ENCODE data around the gene KDM4C. TPM values are rescaled to one million over a fixed set of nuclear protein-coding genes. Genes with fewer than 3 reads are reported as not detected.

The KDM4C gene
- total and polyA plus RNA-seq, 5 donors from 2014 or later, result 27.9 to 99.0 (median 32.0) TPM

GRCh38 chr9:6905850-6906375 is 148.1 kb downstream of the KDM4C start:
- no peak overlapping the region for H3K27ac Mint-ChIP-seq
- ATAC-seq (ENCODE audit: low read depth in 2 of 2), result no peak

GRCh38 chr9:6907772-6908381 is 150.1 kb downstream of the KDM4C start:
- H3K27ac ChIP-seq (ENCODE audit: insufficient read depth, low read length, poor library complexity, severe bottlenecking), result no peak overlapping the region
- Mint-ChIP-seq H3K4me3 (no peak overlapping the region), H3K4me1 (peaks cover 15 to 36% (median 27%) of the 10 kb centered on the region in 4 donors), H3K9me3 (no peaks in the 10 kb centered on the region), H3K27me3 (no peaks in the 10 kb centered on the region), H3K27ac (peak overlapping the region in 1 of 3 donors; percentile 22), H3K36me3 (peaks cover 15% of the 10 kb centered on the region)
- DNase-seq (no peak), ATAC-seq (ENCODE audit: low read depth in 2 of 2) (no peak)
- H3K9me3 ChIP-seq (ENCODE audit: control insufficient read depth in 2 of 2, low read length in 2 of 2), result no peaks in the 10 kb centered on the region
- no peak overlapping the region for H3K4me3 ChIP-seq (ENCODE audit: low read depth, low read length)
- no peaks in the 10 kb centered on the region for H3K4me1 ChIP-seq (ENCODE audit: control insufficient read depth, insufficient read depth, low read length, poor library complexity, severe bottlenecking)
- H3K27me3 ChIP-seq (ENCODE audit: control insufficient read depth, insufficient read depth, low read length), result no peaks in the 10 kb centered on the region
- H3K36me3 ChIP-seq (ENCODE audit: control insufficient read depth, insufficient read depth, low read length), result peaks cover 11% of the 10 kb centered on the region

More at GRCh38 chr9:6905850-6906375, 148.1 kb downstream of the KDM4C start:
- Mint-ChIP-seq H3K9me3 (no peaks in the 10 kb centered on the region), H3K27me3 (no peaks in the 10 kb centered on the region), H3K36me3 (peaks cover 24% of the 10 kb centered on the region), H3K4me1 (peaks cover 19 to 30% (median 28%) of the 10 kb centered on the region in 4 donors), H3K4me3 (no peak overlapping the region)
- Histone ChIP-seq H3K27ac (ENCODE audit: insufficient read depth, low read length, poor library complexity, severe bottlenecking) (no peak overlapping the region), H3K4me3 (ENCODE audit: low read depth, low read length) (no peak overlapping the region), H3K4me1 (ENCODE audit: control insufficient read depth, insufficient read depth, low read length, poor library complexity, severe bottlenecking) (no peaks in the 10 kb centered on the region), H3K36me3 (ENCODE audit: control insufficient read depth, insufficient read depth, low read length) (peaks cover 16% of the 10 kb centered on the region), H3K27me3 (ENCODE audit: control insufficient read depth, insufficient read depth, low read length) (no peaks in the 10 kb centered on the region), H3K9me3 (ENCODE audit: control insufficient read depth in 2 of 2, low read length in 2 of 2) (no peaks in the 10 kb centered on the region)
- no peak for DNase-seq

DNA sequence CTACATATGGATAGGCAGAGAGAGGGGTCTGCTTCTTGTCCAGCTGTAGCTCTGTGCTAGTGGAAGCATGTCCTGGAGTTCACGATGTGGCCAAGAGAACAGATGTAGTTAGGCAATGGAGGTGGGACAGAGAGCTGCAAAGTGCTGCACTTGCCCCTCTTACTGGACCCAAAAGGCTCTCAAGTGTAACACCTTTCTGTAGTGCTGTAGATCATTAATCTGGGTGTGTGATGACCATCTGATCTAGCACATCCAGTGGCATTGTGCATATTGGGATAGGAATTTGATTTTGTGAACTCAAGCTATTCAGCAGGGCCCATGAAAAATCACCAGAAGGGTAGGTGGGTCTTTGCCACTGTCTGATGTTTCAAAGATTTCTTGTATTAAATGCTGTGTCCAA is 151.4 kb downstream of the KDM4C start:
- Mint-ChIP-seq H3K27me3 (no peaks in the 10 kb centered on the region), H3K4me3 (no peak overlapping the region), H3K4me1 (peaks cover 15 to 41% (median 33%) of the 10 kb centered on the region in 4 donors), H3K27ac (peak overlapping the region in 1 of 3 donors; percentile 26), H3K36me3 (peaks cover 13% of the 10 kb centered on the region), H3K9me3 (no peaks in the 10 kb centered on the region)
- H3K4me3 ChIP-seq (ENCODE audit: low read depth, low read length), result no peak overlapping the region
- no peaks in the 10 kb centered on the region for H3K27me3 ChIP-seq (ENCODE audit: control insufficient read depth, insufficient read depth, low read length)
- no peak for DNase-seq
- no peaks in the 10 kb centered on the region for H3K4me1 ChIP-seq (ENCODE audit: control insufficient read depth, insufficient read depth, low read length, poor library complexity, severe bottlenecking)
- H3K9me3 ChIP-seq (ENCODE audit: control insufficient read depth in 2 of 2, low read length in 2 of 2), result no peaks in the 10 kb centered on the region
- peaks cover 10% of the 10 kb centered on the region for H3K36me3 ChIP-seq (ENCODE audit: control insufficient read depth, insufficient read depth, low read length)
- H3K27ac ChIP-seq (ENCODE audit: insufficient read depth, low read length, poor library complexity, severe bottlenecking), result no peak overlapping the region
- no peak for ATAC-seq (ENCODE audit: low read depth in 2 of 2)

- H3K36me3 ChIP-seq (ENCODE audit: control insufficient read depth, insufficient read depth, low read length), result peaks cover 8% of the 10 kb centered on the region
- Mint-ChIP-seq H3K9me3 (no peaks in the 10 kb centered on the region), H3K27me3 (no peaks in the 10 kb centered on the region), H3K4me1 (peaks cover 15 to 33% (median 32%) of the 10 kb centered on the region in 4 donors), H3K4me3 (no peak overlapping the region), H3K36me3 (peaks cover 11% of the 10 kb centered on the region), H3K27ac (peak overlapping the region in 1 of 3 donors; percentile 15)
- H3K4me3 ChIP-seq (ENCODE audit: low read depth, low read length), result no peak overlapping the region
- no peaks in the 10 kb centered on the region for H3K4me1 ChIP-seq (ENCODE audit: control insufficient read depth, insufficient read depth, low read length, poor library complexity, severe bottlenecking)
- H3K27me3 ChIP-seq (ENCODE audit: control insufficient read depth, insufficient read depth, low read length), result no peaks in the 10 kb centered on the region
- H3K27ac ChIP-seq (ENCODE audit: insufficient read depth, low read length, poor library complexity, severe bottlenecking), result no peak overlapping the region
- DNase-seq (peak in 1 of 3 donors; percentile 12), ATAC-seq (ENCODE audit: low read depth in 2 of 2) (no peak)
- no peaks in the 10 kb centered on the region for H3K9me3 ChIP-seq (ENCODE audit: control insufficient read depth in 2 of 2, low read length in 2 of 2)
Measured at GRCh38 chr9:6910032-6910431, 152.3 kb downstream of the KDM4C start.

DNA sequence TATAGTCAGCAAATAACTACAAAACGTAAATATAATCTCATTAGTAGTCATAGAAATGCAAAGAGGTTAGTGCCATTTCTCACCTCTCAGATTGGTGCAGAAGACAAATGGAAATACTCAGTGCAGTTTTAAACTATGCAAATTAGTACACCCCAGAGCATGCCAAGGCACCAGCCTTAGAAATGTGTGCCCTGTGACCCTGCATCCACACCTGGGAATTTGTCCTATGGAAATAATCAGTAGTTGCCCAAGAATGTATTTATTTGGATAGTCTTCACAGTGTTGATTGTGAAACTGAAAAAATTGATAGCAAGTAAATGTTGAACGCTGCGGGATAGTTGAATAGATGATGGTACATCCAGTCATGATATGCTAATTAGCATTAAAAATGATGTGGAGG is 152.7 kb downstream of the KDM4C start:
- H3K4me3 ChIP-seq (ENCODE audit: low read depth, low read length), result no peak overlapping the region
- Mint-ChIP-seq H3K9me3 (no peaks in the 10 kb centered on the region), H3K4me3 (no peak overlapping the region), H3K27ac (peak overlapping the region in 1 of 3 donors; percentile 15), H3K27me3 (no peaks in the 10 kb centered on the region), H3K4me1 (peaks cover 15 to 35% (median 32%) of the 10 kb centered on the region in 4 donors), H3K36me3 (peaks cover 8% of the 10 kb centered on the region)
- peaks cover 7% of the 10 kb centered on the region for H3K36me3 ChIP-seq (ENCODE audit: control insufficient read depth, insufficient read depth, low read length)
- H3K9me3 ChIP-seq (ENCODE audit: control insufficient read depth in 2 of 2, low read length in 2 of 2), result no peaks in the 10 kb centered on the region
- H3K27me3 ChIP-seq (ENCODE audit: control insufficient read depth, insufficient read depth, low read length), result no peaks in the 10 kb centered on the region
- ATAC-seq (ENCODE audit: low read depth in 2 of 2) (no peak), DNase-seq (no peak)
- no peaks in the 10 kb centered on the region for H3K4me1 ChIP-seq (ENCODE audit: control insufficient read depth, insufficient read depth, low read length, poor library complexity, severe bottlenecking)
- no peak overlapping the region for H3K27ac ChIP-seq (ENCODE audit: insufficient read depth, low read length, poor library complexity, severe bottlenecking)

DNA sequence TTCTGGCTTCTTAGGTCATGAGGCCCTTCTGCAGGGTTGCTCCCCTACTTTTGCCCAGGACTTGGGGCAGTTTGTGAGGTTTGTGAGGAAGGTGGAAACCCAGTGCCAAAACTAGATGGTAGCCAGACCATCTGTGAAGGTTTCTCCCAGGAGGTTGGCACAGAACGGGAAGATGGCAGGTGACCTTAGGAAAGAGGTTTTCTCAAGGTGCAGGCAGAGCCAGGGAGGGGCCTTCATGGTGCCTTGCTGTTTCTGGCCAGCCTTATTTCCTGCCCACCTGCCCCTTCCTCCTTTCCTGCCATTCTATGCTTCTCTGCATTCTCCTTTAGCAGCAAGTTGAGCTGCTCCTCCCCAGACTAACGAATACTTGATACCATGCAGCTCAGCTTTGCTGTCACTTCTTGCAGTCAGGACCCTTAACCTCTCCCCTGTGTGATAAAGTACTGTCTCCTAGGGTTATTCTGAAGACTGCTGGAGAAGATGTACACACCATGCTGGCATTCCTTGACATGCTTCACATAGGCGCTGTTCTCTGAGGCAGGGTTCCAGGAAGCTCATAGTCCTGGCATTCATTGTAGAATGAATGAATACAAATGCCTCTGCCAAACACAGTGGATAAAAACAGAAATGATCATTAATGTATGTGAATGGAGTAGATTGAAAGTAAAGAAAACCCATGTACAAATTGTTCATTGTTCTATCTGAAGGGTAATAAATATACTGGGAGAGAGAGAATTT is 154.3 kb downstream of the KDM4C start:
- peak overlapping the region in 1 of 3 donors; percentile 38 for H3K27ac Mint-ChIP-seq
- Histone ChIP-seq H3K4me1 (ENCODE audit: control insufficient read depth, insufficient read depth, low read length, poor library complexity, severe bottlenecking) (no peaks in the 10 kb centered on the region), H3K36me3 (ENCODE audit: control insufficient read depth, insufficient read depth, low read length) (no peaks in the 10 kb centered on the region), H3K27me3 (ENCODE audit: control insufficient read depth, insufficient read depth, low read length) (no peaks in the 10 kb centered on the region), H3K27ac (ENCODE audit: insufficient read depth, low read length, poor library complexity, severe bottlenecking) (no peak overlapping the region), H3K4me3 (ENCODE audit: low read depth, low read length) (no peak overlapping the region), H3K9me3 (ENCODE audit: control insufficient read depth in 2 of 2, low read length in 2 of 2) (no peaks in the 10 kb centered on the region)
- ATAC-seq (ENCODE audit: low read depth in 2 of 2) (no peak), DNase-seq (no peak)
- peaks cover 12 to 39% (median 34%) of the 10 kb centered on the region in 4 donors for H3K4me1 Mint-ChIP-seq
- peaks cover 9% of the 10 kb centered on the region for H3K36me3 Mint-ChIP-seq
- H3K4me3 Mint-ChIP-seq, result no peak overlapping the region
- H3K9me3 Mint-ChIP-seq, result peaks cover 0 to 1% (median 0%) of the 10 kb centered on the region in 7 donors
- H3K27me3 Mint-ChIP-seq, result no peaks in the 10 kb centered on the region

DNA sequence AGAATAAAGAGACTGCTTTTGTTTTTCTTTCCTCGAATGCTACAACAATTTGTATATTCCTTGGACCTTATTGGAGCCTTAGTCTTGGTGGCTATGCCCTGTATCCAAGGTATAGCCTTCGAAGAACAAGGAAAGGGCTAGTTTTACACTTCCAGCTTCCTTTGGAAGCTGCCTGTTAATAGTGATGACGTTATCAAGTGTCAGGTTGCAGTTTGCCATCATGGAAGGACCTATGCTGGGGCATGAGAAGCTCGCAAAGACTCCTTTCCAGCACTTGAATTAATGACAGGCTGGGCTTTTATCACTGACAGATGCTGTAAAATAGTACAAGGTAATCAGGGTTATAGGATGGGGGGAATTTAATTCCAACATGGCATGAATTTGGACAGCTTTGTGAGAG is 157.9 kb downstream of the KDM4C start:
- H3K36me3 ChIP-seq (ENCODE audit: control insufficient read depth, insufficient read depth, low read length), result peaks cover 2% of the 10 kb centered on the region
- DNase-seq (no peak), ATAC-seq (ENCODE audit: low read depth in 2 of 2) (no peak)
- no peaks in the 10 kb centered on the region for H3K27me3 ChIP-seq (ENCODE audit: control insufficient read depth, insufficient read depth, low read length)
- peaks cover 0 to 1% (median 0%) of the 10 kb centered on the region in 7 donors for H3K9me3 Mint-ChIP-seq
- no peaks in the 10 kb centered on the region for H3K4me1 ChIP-seq (ENCODE audit: control insufficient read depth, insufficient read depth, low read length, poor library complexity, severe bottlenecking)
- no peak overlapping the region for H3K4me3 ChIP-seq (ENCODE audit: low read depth, low read length)
- no peaks in the 10 kb centered on the region for H3K9me3 ChIP-seq (ENCODE audit: control insufficient read depth in 2 of 2, low read length in 2 of 2)
- H3K27ac ChIP-seq (ENCODE audit: insufficient read depth, low read length, poor library complexity, severe bottlenecking), result no peak overlapping the region
- peaks cover 22% of the 10 kb centered on the region for H3K36me3 Mint-ChIP-seq
- H3K27ac Mint-ChIP-seq, result peak overlapping the region in 2 of 3 donors; percentile 2 to 45
- no peaks in the 10 kb centered on the region for H3K27me3 Mint-ChIP-seq
- peaks cover 13 to 45% (median 31%) of the 10 kb centered on the region in 4 donors for H3K4me1 Mint-ChIP-seq
- no peak overlapping the region for H3K4me3 Mint-ChIP-seq

Data from CD4-positive, CD25-positive, alpha-beta regulatory T cell (primary cell).